DMS153 treated with DMSO at 0.1 percent for 48 hours (cell line): Measurements from ENCODE around the gene EYS.
"Not testable (repeated sequence)": the region's sequence is repeated elsewhere in the genome, so short reads cannot be mapped to it uniquely, and the experiment has no call there.

ENCODE experiments used
- DNase-seq: peaks from one replicate; lab custom pipeline; 2025; ENCODE audit not compliant: unreplicated experiment; lab: John Stamatoyannopoulos, UW

EYS gene

DNA sequence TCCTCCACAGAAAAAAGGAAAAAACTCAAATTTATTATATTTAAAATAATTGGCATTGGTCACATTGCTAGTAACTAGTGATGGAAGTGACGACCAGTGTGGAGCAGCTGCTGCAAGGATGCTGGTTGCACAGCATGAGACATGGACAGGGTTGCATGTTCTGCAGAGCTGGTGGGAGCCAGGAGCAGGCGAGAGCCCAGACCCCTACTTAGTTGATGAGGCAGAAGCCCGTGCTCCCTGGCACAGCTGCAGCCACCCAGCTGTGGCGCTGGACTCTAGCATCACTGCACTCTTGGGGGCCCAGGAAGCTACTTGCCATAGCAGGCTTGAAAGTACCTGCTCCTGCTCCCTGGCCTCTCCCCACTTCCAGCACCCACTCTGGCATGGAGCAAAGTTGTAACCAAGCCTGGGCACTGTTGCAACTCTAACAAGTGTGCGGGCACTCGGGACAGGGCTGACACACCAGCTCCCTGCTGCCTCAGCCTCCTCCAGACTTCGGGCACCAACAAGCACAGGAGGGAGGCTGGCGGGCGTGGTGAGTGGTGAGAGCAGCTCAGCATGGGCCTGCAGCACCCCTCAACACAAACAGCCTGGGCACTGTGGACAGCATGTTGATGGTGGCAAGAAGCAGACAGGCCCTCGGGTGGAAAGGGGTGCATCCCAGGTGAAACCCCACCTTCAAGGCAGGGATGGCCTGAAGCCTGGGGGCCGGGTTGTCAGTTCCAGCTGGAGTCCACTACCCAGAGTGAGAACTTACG is 69.6 kb downstream of the EYS start:
- DNase-seq = no peak

DNA sequence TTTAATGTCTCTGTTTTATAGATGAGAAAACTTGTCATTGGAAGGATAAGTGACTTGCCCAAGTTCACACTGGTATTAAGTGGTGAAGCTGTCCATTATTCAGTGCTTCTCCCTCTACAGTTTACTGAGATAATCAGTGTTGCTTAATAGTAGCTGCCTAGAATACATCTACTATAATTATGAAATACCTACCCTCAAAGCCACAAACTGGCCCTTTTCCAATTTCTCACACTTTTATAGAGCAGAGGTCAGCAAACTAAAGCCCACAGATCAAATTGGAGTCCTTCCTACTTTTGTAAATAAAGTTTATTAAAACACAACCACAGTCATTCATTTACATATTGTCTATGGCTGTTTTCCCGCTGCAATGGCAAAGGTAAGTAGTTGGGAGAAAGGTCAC is 73.5 kb downstream of the EYS start:
- DNase-seq = no peak

DNA sequence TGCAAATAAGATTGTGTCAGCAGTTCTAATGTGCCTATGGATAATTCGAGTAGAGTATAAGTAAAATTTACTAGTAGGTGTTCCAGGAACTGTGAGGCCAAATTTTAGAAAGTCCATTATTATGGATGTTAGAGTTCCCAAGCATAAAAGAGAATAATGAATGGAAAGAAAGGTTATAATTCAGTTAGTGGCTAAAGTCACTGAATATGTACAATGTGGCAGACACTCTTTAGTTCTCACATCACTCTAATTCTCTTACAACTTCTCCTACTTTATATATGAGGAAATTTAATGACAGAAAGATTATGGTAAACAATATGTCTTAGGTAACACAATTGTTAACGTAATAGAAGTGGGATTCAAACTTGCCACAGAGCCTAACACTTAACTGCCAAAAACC is 75.3 kb downstream of the EYS start:
- no peak for DNase-seq

DNA sequence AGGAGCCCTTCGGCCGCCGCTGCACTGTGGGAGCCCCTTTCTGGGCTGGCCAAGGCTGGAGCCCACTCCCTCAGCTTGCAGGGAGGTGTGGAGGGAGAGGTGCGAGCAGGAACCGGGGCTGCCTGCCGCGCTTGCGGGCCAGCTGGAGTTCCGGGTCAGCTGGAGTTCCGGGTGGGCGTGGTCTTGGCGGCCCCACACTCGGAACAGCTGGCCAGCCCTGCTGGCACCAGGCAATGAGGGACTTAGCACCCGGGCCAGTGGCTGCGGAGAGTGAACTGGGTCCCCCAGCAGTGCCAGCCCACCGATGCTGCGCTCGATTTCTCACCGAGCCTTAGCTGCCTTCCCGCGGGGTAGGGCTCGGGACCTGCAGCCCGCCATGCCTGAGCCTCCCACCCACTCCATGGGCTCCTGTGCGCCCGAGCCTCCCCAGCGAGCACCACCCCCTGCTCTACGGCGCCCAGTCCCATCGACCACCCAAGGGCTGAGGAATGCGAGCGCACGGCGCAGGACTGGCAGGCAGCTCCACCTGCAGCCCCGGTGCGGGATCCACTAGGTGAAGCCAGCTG is 79.5 kb downstream of the EYS start:
- DNase-seq = not testable (repeated sequence)

DNA sequence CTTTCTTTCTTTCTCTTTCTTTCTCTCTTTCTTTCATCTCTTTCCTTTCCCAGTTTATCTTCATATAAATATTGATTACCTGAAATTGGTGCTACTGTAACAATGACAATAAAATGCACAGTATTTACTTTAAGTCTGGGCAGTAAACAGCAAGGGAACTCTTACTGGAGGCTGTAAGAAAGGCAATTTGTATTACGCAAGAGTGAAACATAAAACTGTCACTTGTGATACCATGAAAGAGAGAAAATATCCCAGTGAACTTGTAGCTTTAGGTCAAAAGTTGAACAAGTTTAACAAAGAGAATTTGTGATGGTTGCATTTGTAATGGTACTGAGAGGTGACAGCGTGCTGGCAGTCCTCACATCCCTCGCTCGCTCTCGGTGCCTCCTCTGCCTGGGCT is 80.0 kb downstream of the EYS start:
- DNase-seq = no peak

DNA sequence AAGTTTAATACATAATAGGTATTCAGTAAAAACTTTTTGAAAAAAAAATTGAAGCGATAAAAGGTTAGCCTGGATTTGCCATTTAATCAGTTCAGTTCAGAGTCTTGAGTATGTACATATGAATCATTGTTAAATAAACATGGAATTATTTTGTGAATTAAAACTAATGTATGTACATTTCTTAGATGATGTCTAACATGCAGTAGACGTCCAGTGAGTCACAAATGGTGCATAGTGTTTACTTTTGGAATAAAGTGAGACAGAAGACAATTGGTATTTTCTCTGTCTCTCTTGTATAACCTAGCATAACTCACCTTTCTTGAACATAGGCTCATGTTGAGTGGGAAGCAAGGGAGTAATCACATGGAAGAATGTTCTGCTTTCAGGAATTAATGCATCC is 83.5 kb downstream of the EYS start:
- DNase-seq = no peak

DNA sequence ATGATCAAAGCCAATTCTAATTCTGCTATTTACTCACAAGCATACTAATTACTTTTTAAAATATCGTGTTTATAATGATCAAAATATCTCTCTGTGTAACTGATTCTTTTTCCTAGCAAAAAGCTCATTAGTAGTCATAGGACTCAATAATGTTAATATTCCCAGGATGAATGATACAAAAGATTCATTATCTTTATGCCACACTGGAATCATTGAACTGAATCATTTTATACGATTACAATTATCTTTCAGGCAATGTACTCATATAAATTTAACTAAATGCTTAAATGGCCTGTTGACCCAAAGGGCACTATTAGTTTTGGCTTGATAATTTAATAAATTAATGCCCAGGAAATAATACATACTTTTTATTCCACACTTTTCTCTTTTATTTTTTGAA is 96.3 kb downstream of the EYS start:
- DNase-seq = no peak

DNA sequence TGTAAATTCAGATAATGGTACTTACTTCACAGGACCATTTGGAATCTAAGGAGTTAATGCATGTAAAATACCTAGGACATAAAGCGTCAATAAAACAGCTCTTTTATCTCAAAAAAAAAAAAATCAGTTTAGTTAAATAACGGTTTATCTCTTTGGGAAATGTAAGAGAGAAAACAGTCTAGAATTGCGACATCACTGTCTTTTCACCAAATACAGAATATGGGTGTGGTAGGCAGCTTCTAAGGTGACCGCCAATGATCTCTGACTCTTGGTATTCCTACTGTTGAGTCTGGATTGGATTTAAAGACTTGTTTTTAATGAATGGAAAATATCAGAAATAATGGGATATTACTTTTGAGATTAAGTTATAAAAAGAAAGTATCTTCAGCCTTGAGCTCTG is 111.5 kb downstream of the EYS start:
- DNase-seq = no peak

DNA sequence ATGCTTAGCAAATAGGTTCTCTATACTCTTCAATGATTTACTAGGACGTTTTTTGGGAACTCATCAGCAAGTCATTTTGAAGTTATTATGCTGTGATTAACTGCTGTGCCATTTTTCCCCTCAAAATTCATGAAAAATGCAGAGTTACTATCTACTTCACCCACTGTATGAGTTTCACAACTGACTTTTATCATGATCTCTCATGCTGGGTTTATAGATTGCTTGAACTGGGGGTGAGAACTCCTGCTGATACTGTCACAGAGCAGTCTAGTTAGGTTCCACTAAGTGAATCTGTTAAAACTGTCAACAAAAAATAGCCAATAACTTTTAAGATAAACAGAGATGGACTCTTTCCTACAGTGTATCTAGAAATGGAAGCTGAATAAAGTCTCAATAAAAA is 136.7 kb downstream of the EYS start:
- DNase-seq = no peak

DNA sequence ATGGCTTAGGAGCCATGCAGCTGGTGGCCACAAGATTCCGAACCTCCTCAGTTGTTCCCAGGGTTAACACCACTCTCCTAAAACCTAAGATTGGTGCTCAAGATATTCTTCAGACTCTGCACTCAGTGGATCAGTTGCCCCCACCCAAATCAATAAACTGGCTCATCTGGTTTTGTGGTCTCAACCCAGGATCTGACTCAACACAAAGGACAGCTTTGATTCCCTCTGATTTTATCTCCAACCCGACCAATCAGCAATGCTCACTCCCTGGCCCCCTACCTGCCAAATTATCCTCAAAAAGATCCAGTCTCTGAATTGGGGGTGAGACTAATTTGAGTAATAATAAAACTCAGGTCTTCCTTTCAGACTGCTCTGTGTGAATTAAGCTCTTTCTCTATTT is 137.5 kb downstream of the EYS start:
- no peak for DNase-seq

DNA sequence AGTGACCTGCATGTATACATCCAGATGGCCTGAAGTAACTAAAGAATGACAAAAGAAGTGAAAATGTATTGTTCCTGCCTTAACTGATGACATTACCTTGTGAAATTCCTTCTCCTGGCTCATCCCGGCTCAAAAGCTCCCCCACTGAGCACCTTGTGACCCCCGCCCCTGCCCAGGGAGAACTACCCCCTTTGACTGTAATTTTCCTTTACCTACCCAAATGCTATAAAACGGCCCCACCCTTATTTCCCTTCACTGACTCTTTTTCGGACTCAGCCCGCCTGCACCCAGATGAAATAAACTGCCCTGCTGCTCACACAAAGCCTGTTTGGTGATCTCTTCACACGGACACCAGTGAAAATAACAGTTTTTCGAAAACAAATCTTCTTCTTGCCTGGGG is 138.0 kb downstream of the EYS start:
- not testable (repeated sequence) for DNase-seq

DNA sequence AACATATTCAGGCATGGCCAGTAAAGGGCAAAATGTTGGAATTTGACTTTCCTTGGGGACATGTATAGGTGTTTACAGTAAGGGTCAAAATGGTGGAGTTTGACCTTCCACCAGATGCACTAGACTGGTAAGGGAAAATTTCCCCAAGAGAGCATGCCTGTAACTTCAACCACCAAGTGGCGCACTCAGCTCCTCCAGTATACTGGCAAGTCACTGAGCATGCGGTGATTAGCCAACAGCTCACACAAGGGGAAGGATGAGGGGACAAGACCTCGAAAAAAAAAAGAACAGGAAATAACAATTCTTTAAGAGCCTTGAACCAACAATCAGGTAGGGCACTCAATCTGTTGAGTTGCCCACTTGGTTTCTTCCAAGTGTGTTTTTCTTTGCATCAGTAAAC is 140.9 kb downstream of the EYS start:
- no peak for DNase-seq

DNA sequence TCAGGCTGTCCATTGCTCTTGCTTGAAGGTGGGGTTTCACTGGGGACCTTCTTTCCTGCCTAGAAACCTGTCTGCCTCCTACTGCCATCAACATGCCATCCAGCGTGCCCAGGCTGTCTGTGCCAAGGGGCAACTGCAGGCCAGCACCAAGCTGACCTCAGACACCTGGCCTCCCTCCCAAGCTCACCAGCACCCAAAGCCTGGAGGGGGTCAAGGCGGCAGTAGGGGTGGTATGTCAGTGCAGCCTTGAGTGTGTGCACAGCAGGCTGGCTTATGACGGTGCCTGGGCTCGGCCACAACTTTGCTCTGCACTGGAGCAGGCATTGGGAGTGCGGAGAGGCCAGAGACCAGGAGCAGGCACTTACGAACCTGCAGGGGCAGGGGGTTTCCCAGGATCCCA is 149.0 kb downstream of the EYS start:
- DNase-seq = no peak

DNA sequence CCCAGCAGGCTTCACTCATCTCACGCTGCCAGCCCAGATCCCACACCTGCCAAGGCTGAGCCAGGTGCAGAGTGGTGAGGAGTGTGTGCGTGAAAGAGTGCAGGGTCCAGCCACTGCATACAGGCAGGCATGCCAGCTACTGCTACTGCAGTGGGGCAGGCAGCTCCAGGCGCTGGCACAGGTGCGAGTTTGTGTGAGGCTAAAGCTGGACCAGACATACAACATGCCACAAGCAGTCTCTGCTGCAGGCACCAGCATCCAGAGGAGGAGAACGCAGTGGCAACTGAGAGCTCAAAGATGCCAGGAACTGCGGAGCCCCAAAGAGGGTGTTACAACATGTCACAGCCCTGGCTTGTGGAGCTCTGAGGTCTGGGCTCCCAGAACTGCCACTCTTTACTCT is 149.8 kb downstream of the EYS start:
- DNase-seq = no peak

DNA sequence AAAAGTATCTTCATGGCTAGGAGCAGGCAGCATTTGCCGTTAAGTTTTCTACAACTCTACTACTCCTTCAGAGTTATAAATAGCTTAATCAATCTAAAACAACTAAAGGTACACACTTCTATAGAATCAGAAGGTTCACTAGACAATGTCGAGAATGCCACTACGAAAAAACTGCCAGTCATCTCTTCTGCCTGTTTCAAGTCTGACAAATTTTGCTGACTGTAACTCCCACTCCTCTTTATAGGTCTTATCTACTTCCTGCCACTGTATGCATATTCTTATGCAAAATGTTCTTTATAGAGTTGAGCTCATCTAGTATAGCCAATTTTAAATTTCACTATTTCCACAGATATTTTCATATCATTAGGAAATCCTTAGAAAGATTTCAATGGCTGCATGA is 160.1 kb downstream of the EYS start:
- DNase-seq = no peak

DNA sequence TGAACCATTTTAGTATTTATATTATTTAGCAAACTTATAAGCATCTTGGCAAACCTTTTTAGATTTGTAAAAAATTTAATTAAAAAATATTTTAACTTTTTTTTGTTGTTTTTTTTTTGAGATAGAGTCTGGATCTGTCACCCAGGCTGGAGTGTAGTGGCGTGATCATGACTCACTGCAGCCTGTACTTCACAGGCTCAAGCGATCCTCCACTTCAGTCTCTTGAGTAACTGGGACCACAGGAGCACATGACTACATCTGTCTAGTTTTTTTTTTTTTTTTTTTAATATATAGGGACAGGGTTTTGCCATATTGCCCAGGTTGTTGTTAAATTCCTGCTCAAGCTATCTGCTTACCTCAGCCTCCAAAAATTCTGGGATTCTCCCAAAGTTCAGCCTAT is 161.1 kb downstream of the EYS start:
- DNase-seq = no peak

DNA sequence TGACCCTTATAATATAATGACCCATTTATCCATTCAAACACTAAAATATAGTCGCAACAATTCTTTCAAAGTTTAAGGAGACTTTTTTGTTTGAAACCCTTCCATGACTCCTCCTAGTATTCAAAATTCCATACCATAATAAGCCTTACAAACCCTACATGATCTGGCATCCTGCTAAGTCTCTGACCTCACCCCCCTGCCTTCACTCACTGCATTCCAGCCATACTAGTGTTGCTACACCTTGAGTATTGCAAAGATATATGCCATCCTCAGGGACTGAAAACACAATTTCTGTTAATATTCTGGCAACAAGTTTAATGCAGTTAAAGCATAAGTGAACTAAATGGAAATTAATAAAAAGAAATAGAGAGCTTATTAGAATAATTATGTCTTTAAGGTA is 168.4 kb downstream of the EYS start:
- DNase-seq = no peak

DNA sequence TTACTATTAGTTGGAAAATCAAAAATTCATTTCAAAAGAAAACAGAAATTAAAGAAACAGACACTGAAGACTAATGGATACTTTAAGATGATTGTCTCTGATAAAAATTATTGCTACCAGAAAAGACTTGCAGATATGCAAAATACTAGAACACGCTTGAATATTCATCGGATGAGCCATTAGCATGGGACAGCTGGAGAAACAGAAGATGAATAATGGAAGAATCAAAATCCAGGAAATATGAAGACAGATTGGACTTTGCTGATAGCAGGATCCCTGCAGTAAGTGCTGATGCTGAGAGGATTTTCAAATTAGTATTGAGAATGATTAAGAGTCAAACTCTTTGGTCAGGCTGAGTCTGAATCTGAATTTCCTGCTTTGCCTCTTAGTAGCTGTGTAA is 169.4 kb downstream of the EYS start:
- no peak for DNase-seq

DNA sequence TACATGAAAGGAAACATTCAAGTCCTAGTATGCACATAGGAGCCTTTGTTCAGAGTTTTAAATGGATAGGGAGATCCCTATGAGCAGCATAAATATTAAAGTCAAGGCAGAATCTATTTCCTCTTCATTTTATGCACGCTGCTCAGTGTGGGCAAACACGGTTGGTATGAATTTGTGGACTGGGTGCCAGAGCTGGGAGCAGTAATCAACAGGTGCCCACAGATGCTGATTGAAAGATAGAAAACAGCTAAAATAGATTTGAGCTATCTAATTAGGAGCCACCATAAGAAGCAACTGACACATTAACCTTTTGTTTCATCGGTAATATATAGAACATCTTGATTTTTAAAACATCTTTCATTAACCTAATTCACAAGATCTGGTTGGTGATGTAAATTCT is 175.5 kb downstream of the EYS start:
- no peak for DNase-seq

DNA sequence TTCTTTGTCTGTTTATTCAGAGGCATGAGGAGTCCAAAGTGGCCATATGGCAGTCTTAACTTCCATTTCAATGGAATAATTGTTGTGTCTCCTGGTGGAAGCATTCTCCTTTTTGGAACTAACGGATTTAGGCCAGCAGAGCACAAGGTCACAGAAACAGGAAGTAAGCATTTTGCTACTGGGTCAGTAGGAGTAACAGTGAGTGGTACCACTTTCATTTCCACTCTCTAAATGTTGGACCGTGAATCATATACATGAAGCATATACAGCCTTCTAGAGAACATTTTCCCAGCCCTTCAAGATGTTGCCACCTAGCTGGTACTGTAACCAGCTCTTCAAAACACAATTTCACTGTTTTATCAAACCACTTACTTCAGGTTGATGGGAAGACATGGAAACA is 182.8 kb downstream of the EYS start:
- DNase-seq = no peak

DNA sequence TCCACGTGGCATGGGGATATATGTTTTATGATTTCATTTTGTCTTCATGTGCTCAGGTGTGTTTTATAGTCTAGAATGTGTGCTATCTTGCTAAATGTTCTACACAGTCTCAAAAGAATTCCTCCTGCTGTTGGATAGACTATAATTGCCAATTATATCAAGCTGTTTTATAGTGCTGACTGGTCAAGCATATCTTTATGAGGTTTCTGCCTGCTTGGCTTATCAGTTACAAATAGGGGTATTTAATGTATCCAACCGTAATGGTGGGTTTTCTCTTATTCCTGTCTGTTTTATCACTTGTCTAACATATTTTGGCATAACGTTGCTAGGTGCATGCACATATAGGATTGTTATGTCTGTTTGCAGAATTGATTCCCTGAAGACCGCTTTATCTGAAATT is 201.3 kb downstream of the EYS start:
- DNase-seq = no peak

DNA sequence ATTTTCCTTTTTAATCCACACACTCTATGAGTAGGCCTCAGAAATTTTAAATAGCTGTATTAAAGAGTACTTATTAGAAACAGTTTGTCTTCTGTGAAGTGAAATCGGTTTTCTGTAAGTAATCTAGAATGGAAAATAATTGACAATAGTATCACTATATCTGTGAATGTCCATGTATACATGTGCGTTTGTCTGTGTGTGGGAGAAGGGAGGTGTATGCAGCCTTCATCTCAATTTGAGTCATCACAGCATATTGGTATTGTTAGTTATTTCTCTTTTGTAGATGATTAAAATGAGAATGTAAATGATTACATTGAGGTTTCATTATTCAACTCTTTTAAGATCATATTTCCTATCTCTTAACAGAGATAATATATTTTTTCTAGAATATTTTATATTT is 206.0 kb downstream of the EYS start:
- DNase-seq = no peak

DNA sequence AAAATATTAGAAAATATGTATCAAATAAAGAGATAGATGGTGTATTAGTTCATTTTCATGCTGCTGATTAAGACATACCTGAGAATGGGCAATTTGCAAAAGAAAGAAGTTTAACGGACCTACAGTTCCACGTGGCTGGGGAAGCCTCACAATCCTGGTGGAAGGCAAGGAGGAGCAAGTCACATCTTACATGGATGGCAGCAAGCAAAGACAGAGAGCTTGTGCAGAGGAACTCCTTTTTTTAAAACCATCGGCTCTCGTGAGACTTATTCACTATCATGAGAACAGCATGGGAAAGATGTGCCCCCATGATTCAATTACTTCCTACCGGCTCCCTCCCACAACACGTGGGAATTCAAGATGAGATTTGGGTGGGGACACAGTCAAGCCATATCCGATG is 223.4 kb downstream of the EYS start:
- DNase-seq = not testable (repeated sequence)
